ENCODE results near the gene ZBTB32.

Gene ZBTB32

DNA sequence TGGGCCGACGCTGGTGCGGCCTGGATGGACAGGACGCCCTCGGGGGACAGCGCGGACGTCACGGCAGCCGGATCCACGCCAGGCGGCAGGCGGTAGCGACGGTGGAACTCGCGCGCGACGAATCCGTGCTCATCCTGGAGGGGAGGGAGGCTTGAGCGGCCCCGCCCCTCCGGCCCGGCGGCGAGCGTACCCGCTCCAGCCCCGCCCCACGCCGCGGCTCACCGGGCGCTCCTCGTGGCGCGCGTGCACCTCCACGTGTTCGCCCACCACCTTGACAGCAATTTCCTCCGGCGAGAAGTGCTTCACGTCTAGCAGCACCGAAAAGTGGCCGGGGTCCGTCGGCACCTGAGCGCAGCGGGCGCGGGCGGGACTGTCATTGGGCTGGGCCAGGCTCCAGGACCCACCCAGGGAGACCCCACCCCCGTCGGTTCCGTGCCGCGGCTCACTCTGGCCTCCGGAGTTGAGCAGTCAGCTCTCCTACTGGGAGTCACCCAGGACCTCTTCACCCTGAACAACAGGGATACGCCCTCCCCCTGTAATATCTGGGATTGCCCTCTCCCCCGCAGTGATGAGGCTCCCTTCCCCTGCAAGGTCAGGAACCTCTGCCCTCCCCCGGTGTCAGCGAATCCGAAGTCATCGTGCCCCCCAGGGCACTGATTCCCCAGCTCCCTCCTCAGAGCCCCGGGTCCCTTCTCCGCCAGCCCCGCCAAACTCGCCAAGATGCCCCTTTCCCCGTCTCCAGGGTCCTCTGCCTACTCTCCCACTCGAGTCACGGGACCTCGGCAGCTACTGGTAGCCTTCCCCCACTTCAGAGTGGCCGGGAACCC is 51.4 kb downstream of the ZBTB32 start:
- DNase-seq = no peak

DNA sequence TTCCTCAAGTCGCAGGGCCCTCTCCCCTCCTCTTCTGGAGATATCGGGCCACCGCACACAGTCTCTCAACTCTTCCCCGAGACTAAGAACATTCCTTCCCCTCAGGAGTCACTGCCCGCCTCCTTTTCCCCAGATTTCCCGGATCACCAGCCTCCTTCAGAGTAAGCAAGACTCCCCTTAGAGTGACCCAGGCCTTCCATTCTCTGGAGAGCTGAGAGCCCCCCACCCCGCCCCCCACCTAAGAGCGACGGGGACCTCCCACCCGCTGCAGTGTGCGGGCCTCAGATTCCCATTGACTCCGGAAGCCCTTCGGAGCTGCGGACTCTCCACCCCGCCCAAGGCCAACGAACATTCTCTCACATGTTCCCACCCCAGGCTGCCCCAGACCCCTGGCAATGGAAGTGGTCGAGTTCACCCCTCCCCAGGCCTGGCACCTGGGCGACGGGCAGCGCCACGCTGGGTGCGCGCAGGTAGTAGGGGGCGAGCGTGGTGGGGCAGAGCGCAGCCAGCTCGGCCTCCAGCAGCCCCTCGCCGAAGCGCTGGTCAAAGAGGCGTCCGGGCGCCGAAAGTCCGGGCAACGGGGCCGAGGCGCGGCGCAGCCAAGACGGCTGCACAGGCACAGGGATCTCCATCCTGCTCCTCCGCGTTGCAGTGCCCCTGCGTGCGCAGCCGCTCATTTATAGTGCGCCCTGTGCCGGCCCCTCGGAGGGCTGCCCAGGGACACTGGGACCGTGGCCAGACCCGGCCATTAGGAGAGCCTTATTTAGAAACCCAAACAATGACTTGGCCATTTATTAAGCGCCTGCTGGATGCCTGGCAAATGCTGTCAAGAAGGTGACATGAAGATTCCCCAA is 52.2 kb downstream of the ZBTB32 start, which contains the start of gene HSPB6:
Gene HSPB6 (minus strand): TSS at position 653 of the 854 bp plus-strand sequence. CDS start 21 bp downstream, at position 632.
- no peak for DNase-seq

- no peak for DNase-seq
These were observed 52.9 kb downstream of the ZBTB32 start for GRCh38 chr19:35757231-35757748.

- DNase-seq = peak; percentile 95
These were observed 53.6 kb downstream of the ZBTB32 start, which contains the start of gene PROSER3 for GRCh38 chr19:35757749-35758608. Gene PROSER3, plus strand, starts transcription at chr19:35758176. Its CDS starts 40 bp downstream, at chr19:35758216.

DNA sequence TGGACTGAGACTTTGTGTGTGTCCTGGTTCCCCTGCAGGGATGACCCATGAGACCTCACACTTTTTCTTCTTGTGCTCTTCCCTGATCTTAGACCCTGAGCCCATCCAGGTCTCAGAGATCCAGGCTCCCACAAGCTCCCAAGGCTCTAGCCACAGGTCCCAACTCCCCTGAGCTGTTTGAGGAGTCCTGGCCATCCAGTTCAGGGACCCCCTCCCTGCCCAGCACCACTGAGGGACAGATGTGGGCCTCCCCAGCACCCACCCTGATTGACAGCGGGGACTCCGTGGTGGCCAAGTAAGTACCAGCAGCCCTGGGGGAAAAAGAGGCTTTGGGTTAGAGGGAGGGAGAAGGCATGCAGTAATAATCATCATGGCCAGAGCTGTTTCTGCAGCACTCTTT is 55.3 kb downstream of the ZBTB32 start:
- no peak for DNase-seq

DNA sequence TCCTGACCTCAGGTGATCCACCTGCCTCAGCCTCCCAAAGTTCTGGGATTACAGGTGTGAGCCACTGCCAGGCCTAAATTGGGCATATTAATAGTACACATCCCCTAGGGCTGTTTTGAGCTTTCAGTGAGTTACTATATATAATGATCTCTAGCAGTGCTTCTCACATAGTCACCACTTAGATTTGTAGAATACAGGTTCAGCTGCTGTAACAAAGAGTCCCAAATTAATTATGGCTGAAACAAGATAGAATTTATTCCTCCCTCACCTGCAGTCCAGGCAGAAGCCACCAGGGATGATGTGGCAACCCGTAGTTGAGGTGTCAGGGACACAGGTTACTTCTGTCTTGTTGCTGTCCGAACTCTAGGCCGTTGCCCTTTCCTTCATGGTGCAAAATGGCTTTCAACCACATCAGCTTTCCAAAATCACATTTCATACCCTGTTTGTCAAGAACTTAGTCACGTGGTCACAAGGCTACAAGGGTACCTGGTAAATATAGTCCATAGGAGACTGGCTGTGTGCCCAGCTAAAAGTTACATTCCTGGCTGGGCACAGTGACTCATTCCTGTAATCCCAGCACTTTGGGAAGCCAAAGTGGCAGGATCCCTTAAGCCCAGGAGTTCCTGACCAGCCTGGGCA is 56.5 kb downstream of the ZBTB32 start:
- DNase-seq = no peak

DNA sequence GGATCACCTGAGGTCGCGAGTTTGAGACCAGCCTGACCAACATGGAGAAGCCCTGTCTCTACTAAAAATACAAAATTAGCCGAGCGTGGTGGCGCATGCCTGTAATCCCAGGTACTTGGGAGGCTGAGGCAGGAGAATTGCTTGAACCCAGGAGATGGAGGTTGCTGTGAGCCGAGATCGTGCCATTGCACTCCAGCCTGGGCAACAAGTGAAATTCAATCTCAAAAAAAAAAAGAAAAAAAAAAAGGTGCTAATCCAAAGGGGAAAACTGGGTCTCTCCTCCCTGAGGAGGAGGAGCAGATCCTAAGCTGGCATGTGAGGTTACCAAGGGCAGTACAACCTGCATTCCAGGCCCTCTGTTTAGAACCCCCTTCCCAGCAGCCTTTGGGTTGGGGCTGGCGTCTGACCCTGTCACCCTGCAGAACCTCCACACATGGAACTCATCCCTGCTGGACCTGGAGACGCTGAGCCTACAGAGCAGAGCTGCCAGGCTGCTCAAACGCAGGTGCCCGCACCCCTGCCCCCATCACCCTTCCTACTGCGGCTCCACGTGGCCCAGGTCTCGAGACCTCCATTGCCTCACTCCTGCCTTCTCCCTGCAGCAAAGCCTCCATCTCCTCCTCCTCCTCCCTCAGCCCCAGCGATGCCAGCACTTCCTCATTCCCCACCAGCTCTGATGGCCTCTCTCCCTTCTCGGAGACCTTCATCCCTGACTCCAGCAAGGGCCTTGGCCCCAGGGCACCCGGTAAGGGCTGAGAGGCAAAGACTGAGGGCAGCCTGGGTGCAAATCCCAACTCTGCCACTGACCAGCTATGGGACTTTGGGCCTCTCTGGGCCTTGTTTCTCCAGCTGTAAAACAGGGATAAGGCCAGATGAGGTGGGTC is 60.3 kb downstream of the ZBTB32 start:
- DNase-seq = no peak
